Measurements from ENCODE around the gene DENND6B.
"Not testable (repeated sequence)": the region's sequence is repeated elsewhere in the genome, so short reads cannot be mapped to it uniquely, and the experiment has no call there.

DENND6B gene

DNA sequence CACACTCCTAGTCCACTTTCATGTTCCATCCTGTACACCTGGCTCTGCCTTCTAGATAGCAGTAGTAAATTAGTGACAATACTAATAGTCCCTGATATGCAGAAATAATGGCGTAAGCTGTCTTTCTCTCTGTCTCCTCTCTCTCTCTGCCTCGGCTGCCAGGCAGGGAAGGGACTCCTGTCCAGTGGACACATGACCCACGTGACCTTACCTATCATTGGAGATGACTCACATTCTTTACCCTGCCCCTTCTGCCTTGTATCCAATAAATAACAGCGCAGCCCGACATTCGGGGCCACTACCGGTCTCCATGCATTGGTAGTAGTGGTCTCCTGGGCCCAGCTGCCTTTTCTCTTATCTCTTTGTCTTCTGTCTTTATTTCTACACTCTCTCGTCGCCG, 53.0 kb downstream of the DENND6B start:
- not testable (repeated sequence) for DNase-seq (ENCODE audit: low read depth in 4 of 4, low spot score in 1 of 4)

DNA sequence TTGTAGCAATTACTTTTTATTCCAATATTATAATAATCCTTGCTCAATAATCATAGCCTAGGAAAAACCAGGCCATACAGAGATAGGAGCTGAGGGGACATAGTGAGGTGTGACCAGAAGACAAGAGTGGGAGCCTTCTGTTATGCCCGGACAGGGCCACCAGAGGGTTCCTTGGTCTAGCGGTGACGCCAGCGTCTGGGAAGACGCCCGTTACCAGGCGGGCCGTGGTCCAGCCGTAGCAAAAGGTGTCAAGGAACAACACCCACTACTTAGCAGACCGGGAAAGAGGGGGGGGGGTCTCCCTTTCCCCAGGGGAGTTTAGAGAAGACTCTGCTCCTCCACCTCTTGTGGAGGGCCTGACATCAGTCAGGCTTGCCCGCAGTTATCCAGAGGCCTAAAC, 53.5 kb downstream of the DENND6B start:
- DNase-seq (ENCODE audit: low read depth in 4 of 4, low spot score in 1 of 4), result not testable (repeated sequence)

DNA sequence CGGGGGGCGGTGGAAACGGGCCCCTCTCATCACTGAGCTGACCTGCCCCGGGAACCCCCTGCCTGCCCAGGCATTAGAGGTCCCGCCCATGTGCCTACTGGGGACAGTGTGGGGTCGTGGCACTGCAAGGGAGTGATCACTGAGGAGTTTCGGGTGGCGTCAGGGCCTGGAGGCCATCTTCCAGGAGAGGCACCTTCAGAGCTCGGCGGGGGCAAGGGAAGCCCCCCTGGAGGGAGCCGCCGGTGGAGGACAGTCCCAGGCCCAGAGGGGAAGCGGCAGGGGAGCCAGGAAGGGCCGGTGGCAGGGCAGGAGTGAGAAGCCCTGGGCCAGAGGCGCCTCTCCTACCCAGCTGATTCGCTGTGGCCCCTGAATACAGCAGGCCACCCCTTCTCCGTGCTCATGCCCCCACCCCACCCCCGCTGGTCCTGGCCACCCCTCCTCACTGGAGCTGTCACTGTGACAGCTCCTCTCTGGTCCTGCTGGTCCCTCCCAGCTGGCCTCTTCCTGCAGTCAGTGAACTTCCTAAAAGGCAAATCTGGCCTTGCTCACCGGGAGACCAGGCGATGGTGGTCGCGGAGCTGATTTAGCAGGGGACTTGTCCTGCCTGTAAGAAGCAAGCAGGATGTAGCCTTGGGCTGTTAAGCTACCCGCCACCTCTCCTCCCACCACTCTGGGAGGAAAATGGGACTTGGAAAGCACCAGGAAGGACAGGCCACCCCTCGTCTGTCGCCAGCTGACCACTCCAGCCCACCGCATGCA, 54.6 kb downstream of the DENND6B start:
- DNase-seq (ENCODE audit: low read depth in 4 of 4, low spot score in 1 of 4), result no peak

DNA sequence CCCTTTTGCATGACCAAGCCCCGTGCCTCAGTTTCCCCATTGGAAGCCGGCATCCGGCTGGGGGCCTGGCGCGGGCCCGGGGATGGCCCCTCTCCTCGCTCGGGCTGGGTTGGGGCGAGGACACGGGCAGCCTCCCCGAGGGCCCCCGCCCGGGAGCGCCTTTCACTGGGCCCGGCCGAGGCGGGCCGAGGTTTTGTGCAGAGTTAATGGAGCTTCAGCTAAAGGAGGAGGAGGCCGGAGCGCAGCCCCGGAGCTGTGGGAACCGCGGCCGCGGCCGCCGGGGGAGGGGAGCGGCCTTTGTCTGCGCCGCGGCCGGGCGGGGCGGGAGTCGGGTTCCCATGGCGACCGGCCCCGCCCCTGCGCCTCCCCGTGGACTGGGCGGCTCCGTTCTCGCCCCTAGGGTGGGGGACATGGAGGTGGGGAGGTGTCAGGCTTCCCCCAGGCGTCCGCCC, 55.3 kb downstream of the DENND6B start:
- DNase-seq (ENCODE audit: low read depth in 4 of 4, low spot score in 1 of 4), result peak in 3 of 4 experiments; percentile 37 to 54 (median 40)

DNA sequence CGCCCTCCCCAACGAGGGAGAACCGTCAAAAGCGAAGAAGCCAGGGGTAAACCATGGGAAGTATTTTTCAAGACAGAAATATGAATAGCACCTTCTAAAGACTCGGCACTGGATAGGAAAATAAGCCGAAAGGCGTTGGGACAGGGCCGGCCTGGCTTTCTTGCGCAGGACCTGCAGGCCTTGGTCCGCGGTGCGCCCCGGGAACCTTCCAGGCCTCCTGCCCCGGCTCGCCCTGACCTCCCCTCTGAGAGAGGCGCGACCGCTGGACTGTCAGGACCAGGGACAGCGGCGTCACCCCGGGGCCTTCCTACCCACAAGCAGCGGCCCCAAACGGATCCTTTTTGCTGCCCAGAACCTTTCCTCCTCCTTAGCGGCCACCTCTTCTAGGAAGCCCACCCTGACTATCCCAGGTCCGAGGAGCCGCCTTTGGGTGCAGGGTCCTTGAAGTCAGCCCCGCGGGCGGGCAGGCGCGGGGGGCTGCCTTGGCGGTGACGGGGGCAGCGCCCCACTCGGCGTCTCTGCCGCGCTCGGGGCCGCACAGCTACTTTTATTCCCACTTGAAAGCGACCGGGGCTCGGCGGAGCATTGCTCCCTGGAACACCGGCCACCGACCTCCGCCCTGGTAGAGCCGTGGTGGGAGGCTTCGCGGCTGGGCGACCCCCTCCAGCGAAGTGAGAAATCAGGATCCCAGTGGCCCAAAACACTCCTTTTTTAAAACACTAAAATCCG, 56.0 kb downstream of the DENND6B start:
- peak; percentile 38 to 49 (median 44) for DNase-seq (ENCODE audit: low read depth in 4 of 4, low spot score in 1 of 4)

DNA sequence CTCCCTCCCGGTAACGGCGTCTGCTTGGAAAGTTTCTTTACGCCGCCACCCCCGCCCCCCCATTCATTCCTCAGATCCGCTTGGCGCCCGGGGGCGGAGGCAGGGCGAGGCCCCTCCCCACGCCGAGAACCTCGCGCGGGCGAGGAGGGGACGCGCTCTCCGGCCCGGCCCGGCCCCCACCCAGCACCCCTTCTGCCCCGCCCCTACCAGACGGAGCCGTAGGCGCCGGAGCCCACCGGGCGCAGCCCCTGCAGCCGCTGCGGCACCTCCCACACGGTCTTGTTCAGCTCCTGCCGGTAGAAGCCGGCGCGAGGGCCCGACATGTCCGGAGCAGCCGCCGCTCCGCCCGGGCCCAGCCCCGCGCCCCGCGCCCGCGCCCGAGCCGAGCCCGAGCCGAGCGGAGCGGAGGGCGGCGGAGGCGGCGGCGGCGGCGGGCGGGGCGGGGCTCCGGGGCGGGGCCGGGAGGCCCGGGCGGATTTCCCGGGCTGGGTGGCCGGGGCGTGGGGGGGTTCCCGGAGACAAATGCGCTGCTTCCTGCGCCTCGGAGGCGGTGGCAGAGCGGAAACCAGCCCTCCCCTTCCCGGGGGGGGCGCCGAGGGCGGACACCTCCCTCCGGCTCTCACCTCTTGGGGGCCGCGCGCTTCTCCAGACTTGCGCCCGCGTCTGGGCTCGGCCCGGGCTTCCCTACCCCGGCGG, 56.7 kb downstream of the DENND6B start, which contains the start of gene MAPK11:
TSS of gene MAPK11 (minus strand) at position 411 of the 696 bp plus-strand sequence. CDS start at position 323, 88 bp downstream.
- DNase-seq (ENCODE audit: low read depth in 4 of 4, low spot score in 1 of 4), result peak; percentile 42 to 71 (median 52)

DNA sequence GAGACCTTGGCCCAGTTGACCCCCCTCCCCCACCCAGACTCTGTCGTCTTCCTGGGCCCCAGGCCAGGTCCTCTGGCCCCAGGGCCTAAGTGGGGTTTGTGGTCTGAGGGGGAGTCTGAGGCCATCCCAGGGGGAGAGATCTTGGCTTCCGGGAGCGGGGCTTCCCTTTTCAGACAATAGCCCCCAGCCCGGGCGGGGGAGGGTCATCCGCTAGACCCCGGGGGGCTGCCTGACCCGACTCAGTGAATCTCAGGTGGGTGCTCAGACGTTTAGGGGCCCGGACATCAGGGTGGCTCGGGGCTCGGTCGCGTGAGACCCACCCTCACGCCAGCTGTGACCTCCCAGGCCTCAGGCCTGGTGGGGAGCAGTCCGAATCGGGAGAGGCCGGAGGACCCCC, 57.2 kb downstream of the DENND6B start:
- DNase-seq (ENCODE audit: low read depth in 4 of 4, low spot score in 1 of 4), result no peak

DNA sequence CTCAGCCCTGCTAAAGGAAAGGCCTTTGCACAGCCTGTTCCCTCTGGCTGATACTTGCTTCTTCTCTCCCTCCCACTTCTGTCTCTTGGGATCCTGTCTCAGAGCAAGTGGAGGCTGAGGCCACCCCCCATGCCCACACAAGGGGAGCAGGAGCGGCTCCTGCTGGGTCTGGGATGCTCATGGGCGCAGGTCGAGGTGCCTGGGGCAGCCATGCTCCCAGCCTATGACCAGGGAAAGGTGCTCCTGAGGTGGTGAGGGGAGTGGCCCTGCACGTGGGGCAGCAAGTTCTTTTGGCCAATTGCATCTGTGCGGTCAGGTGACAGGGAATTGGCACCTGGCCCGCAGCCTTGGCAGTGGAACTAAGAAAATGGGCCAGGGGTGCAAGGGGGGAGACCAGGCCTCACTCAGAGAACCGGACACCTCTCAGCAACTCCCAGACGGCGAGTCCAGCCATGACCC, 58.1 kb downstream of the DENND6B start:
- DNase-seq (ENCODE audit: low read depth in 4 of 4, low spot score in 1 of 4), result no peak

DNA sequence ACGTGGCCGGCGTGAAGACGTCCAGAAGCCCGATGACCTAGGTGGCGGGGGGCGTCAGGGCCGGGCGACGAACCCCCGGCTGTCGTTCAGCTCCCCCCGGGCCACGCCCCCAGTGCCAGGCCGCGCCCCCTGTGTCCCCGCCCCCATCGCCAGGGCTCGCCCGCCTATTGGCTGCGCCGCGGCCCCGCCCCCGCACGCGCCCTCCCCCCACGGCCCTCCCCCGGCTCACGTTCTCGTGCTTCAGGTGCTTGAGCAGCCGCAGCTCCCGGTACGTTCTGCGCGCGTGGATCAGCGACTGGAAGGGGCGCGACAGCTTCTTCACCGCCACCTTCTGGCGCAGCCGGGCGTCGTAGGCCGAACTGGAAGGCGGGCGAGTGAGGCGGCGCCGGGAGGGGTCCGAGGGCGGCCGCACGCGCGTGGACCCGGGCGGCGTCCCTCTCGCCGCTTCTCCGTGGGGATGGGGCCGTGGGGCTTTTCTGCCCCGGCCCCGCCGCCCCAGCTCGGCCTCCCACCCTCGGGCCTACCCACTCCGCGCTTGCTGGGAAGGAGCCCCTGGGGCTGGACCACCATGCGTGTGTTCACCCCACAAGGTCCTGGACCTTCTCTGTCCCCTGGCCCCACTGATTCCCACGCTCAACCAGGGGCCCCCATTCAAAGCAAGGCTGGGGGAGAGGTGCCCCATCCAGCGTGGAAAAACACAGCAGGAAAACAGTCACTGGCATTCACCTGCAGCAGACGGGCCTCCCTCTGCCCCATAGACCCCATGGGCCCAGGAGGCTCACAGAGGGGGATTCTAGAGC, 59.0 kb downstream of the DENND6B start:
- DNase-seq (ENCODE audit: low read depth in 4 of 4, low spot score in 1 of 4), result peak in 3 of 4 experiments; percentile 38 to 58 (median 45)

DNA sequence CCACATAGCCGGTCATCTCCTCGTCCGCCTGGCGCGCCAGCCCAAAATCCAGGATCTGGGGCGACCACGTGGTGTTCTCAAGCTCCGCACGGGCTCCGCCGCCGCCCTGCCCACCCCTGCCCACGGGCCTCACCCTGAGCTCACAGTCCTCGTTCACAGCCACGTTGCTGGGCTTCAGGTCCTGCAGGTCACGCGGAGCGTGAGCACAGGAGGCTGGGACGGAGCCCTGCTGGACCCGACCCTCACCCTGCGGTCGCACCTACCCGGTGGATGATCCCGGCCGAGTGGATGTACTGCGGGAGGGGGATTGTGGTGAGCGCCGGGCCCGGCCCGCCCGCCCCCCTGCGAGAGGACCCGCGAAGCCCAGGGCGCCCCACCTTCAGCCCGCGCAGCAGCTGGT, 59.8 kb downstream of the DENND6B start:
- DNase-seq (ENCODE audit: low read depth in 4 of 4, low spot score in 1 of 4), result no peak

DNA sequence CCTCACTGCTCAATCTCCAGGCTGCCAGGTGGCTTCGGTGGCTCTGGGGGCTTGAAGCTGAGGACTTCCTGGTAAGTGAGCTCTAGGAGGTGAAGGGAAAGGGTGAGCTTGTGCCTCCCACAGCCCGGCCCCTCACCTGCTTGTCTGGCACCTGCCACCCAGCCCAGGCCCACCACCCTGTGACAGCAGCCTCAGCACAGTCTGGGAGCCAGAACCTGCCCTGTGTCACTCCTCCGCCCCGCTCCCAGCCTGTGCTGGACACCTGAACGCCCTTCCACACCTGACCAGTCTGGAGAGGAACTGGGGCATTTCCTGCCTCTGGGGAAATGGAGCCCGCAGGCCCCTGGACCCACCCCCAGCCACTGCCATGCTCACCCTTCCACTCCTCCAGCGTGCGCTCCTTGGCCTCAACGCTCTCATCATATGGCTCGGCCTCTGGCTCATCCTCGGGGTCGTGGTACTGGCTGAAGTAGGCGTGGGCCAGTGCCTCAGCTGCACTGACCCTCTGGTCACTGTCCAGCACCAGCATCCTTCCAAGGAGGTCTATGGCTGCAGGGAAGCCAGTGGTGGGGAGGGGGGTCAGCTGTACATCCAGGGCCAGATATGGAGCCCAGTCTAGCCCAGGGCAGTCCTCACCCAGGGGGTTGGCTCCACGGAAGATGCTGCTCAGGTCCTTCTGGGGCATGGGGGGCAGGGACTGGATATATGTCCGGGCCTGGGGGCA, 61.7 kb downstream of the DENND6B start:
- no peak for DNase-seq (ENCODE audit: low read depth in 4 of 4, low spot score in 1 of 4)

DNA sequence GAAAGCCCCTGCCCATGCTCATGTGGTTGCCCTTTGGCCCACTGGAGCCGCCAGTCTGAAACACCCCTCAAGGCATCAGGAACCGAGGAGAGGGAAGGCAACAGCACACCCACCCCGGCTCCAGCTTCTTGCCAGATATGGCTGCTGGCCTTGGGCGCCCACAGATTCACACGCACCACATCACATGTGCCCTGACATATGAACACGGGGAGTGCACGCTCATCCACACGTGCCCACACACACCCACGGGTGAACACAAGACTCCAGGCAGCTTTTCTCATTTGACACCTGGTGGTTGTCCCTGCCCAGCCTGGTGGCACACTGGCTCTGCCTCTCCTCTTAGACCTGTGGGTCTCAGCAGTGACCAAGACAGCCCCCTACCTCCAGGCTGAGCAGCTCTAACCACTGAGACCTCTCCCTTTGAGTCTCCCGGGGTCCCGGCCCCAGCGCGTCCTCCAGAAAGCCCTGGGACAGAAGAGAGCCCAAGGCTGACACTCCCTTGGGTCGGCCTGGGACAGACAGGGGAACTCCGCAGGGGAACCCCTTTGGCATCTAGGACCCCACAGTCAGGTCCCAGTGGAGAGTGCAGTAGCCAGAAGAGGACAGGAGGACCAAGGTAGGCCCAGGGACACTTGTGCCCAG, 62.6 kb downstream of the DENND6B start:
- no peak for DNase-seq (ENCODE audit: low read depth in 4 of 4, low spot score in 1 of 4)

DNA sequence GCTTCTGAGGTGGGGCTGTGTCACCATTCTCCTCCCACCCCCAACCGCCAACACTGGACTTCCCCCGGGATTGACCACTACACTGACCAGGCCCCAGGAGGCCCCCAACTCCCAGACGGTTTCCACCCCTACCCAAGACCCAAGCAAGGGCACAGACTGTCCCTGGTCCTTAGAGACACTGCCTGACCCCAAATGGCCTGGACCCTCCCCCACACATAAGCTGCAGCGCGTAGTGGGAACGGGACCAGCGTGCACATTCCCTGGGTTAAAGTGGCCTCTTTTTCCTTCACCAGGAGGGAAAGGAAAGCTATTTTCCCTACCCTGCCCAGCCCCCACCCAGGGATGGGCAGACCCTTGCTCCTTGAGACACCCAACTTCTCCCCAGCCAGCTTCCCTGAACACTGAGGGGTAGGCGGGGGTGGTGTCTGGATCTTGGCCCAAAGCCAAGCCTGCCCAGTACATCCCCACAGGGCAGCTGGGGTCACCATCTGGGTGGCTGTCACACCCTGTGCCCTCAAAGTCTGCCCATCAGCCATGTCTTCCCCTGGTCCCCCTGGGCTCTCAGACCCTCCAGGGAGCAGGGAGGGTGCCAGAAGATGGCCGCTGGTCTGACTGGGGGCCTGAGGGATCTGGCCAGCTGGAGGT, 63.7 kb downstream of the DENND6B start:
- no peak for DNase-seq (ENCODE audit: low read depth in 4 of 4, low spot score in 1 of 4)

DNA sequence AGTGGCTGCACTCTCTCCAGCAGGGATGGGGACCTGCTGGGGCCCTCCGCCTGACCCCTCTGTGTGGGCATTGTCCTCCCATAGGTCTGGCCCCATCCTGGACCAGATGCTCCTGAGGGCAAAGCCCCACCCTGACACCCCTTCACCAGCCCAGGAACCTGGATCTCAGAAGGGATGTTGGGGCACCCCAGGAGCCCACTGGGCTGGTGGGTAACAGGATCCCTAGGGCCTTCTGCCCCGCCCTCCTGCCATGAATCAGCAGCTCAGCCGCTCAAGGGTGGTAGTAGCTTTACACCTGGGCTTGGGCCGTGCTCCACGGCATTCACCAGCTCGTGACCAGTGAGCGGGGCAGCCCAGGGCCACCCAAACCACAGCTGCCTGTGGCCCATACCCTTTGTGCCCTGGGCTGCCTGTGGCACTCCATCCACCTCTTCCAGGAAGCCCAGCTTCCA, 64.3 kb downstream of the DENND6B start:
- DNase-seq (ENCODE audit: low read depth in 4 of 4, low spot score in 1 of 4), result no peak

DNA sequence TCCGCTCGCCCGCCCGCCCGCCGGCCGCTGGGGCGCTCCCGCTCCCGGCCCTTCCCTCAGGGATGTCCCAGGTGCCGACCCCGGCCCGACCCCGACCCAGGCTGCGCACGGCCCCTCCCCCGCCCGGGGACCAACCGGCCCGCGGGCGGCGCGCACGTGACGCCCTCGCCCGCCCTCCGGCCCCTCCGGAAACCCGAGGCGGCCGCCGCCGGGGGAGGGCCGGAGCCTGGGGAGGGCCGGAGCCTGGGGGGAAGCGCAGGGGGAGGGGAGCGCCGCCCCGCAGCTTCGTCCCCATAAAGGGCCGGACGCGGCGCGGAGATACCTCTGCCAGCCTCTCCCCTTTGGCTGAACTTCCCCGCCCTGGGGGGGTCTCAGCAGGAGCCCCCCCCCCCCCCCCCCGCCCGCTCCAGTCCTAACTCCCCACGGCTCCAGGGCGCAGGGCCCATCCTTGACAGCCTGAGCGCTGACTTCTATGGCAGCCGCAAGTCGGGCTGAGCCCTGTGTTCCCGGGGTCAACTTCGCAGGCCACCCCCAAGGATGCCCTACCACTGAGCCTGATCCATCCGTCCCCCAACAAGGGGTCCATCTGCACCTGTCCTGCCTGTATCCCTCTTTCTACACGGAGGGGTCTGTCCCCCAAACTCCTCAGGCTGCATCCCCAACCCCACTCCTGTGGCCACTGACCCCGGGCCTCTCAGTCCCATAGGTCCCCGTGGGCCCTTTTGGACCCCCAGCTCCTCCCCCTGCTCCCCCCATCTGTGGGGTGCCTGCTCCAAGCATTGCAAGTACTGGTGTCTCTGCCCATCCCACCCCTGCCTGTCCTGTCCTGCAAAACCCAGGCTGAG, 65.0 kb downstream of the DENND6B start, which contains the start of gene MAPK12:
TSS of gene MAPK12 (minus strand) at position 69 of the 845 bp plus-strand sequence. CDS start 174 bp downstream, outside the sequence.
- no peak for DNase-seq (ENCODE audit: low read depth in 4 of 4, low spot score in 1 of 4)

DNA sequence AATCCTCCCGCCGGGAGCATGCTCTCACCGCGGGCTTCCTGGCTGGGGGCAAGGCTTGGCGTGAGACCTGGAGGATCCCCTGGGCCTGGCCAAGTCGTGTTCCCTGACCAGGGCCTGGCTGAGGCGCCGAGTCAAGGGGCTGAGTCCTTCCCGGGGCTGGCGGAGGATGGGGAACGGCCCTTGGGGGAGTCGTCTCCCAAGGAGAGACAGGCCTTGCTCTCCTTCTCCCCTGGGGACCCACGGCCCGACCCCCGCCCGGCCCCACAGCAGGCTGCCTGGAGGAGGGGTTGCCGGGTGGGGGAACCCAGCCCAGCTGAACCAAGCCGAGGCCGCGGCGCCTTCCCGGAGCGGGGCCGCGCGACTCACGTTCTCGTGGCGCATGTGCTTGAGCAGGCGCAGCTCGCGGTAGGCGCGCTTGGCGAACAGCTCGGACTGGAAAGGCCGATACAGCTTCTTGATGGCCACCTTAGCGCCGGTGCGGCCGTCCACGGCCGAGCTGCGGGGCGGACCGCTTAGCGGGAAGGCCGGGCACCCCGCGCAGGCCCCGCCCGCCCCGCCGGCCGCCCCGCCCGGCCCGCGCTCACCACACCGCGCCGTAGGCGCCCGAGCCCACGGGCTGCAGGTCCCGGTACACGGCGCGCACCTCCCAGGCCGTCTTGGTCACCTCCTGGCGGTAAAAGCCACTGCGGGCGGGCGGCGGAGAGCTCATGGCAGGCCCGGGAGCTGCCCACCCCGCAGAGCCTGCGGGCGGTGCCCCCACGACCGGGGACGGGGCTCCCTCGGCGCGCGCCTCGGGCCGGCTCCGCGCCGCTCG, 65.8 kb downstream of the DENND6B start:
- peak in 1 of 4 experiments; percentile 28 for DNase-seq (ENCODE audit: low read depth in 4 of 4, low spot score in 1 of 4)

DNA sequence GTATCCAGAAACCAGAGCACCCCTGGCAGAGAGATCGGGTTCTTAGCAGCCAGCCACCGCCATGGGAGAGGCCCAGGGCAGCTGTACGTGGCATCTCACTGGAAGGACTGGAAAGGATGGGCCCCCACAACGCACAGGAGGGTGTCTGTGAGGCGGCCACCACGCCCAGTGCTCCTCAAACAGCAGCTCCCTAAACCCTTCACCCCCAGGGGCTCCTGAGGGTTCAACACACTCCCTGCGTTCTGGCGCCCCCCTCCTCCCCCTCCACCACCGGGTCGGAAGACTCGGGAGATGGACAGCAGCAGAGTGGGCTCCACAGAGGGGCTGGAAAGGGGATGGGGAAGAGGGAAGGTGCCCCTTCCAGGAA, 66.4 kb downstream of the DENND6B start:
- no peak for DNase-seq (ENCODE audit: low read depth in 4 of 4, low spot score in 1 of 4)

Data from stimulated activated CD4-positive, alpha-beta T cell treated with anti-CD3 and anti-CD28 coated beads, Interleukin-1b, Interleukin-23, amount 100 ng/mL, for 24 hours (primary cell).